Measurements from ENCODE around the gene TMEM214. TPM values are rescaled to one million over a fixed set of nuclear protein-coding genes. Genes with fewer than 3 reads are reported as not detected.

TMEM214 gene
- total RNA-seq, 1 donor from 2014 or later: 55.2 TPM

GRCh38 chr2:27069961-27070618 lies 37.3 kb downstream of the TMEM214 start:
- Mint-ChIP-seq H3K36me3 (ENCODE audit: low read depth) (peaks cover 6% of the 10 kb centered on the region), H3K9me3 (no peaks in the 10 kb centered on the region), H3K27ac (ENCODE audit: unreplicated experiment) (no peak overlapping the region), H3K27me3 (ENCODE audit: low read depth) (no peaks in the 10 kb centered on the region), H3K4me1 (peaks cover 40% of the 10 kb centered on the region), H3K4me3 (peak overlapping the region; percentile 97)
- no peak for DNase-seq (ENCODE audit: low read depth, low spot score)
- TF ChIP-seq CTCF (conservative IDR thresholded peaks at IDR 0.05): no peak

GRCh38 chr2:27070653-27071276 lies 38.0 kb downstream of the TMEM214 start:
- Mint-ChIP-seq H3K4me1 (peaks cover 40% of the 10 kb centered on the region), H3K27ac (ENCODE audit: unreplicated experiment) (peak overlapping the region; percentile 90), H3K36me3 (ENCODE audit: low read depth) (peaks cover 3% of the 10 kb centered on the region), H3K9me3 (no peaks in the 10 kb centered on the region), H3K27me3 (ENCODE audit: low read depth) (no peaks in the 10 kb centered on the region), H3K4me3 (peak overlapping the region; percentile 97)
- no peak for TF ChIP-seq CTCF (conservative IDR thresholded peaks at IDR 0.05)
- DNase-seq (ENCODE audit: low read depth, low spot score): no peak

- H3K4me3 Mint-ChIP-seq: peak within 1 kb of the TSS; percentile 97
- peaks cover 45% of the 10 kb centered on the region for H3K4me1 Mint-ChIP-seq
- peak within 1 kb of the TSS; percentile 90 for H3K27ac Mint-ChIP-seq (ENCODE audit: unreplicated experiment)
- H3K9me3 Mint-ChIP-seq: no peaks in the 10 kb centered on the region
- no peak for TF ChIP-seq CTCF (conservative IDR thresholded peaks at IDR 0.05)
- H3K36me3 Mint-ChIP-seq (ENCODE audit: low read depth): no peaks in the 10 kb centered on the region
- peak; percentile 84 for DNase-seq (ENCODE audit: low read depth, low spot score)
- H3K27me3 Mint-ChIP-seq (ENCODE audit: low read depth): no peaks in the 10 kb centered on the region
Observed at GRCh38 chr2:27071277-27071989, 38.7 kb downstream of the TMEM214 start, which contains the start of gene OST4. Gene OST4, minus strand, starts transcription at chr2:27071654.

GRCh38 chr2:27071990-27072830 lies 39.4 kb downstream of the TMEM214 start:
- H3K36me3 Mint-ChIP-seq (ENCODE audit: low read depth): no peaks in the 10 kb centered on the region
- no peaks in the 10 kb centered on the region for H3K27me3 Mint-ChIP-seq (ENCODE audit: low read depth)
- peak overlapping the region; percentile 91 for H3K4me3 Mint-ChIP-seq
- DNase-seq (ENCODE audit: low read depth, low spot score): no peak
- no peaks in the 10 kb centered on the region for H3K9me3 Mint-ChIP-seq
- TF ChIP-seq CTCF (conservative IDR thresholded peaks at IDR 0.05): no peak
- peaks cover 51% of the 10 kb centered on the region for H3K4me1 Mint-ChIP-seq
- peak overlapping the region; percentile 73 for H3K27ac Mint-ChIP-seq (ENCODE audit: unreplicated experiment)

GRCh38 chr2:27072920-27073319 lies 40.2 kb downstream of the TMEM214 start:
- no peaks in the 10 kb centered on the region for H3K9me3 Mint-ChIP-seq
- no peak for DNase-seq (ENCODE audit: low read depth, low spot score)
- H3K27me3 Mint-ChIP-seq (ENCODE audit: low read depth): no peaks in the 10 kb centered on the region
- H3K27ac Mint-ChIP-seq (ENCODE audit: unreplicated experiment): peak overlapping the region; percentile 73
- H3K4me1 Mint-ChIP-seq: peaks cover 57% of the 10 kb centered on the region
- no peak for TF ChIP-seq CTCF (conservative IDR thresholded peaks at IDR 0.05)
- peak overlapping the region; percentile 91 for H3K4me3 Mint-ChIP-seq
- H3K36me3 Mint-ChIP-seq (ENCODE audit: low read depth): no peaks in the 10 kb centered on the region

Measured in neural crest cell (in vitro differentiated cells).